CD4-positive, alpha-beta T cell (primary cell): ENCODE results near the gene KPNA3. TPM values are rescaled to one million over a fixed set of nuclear protein-coding genes. Genes with fewer than 3 reads are reported as not detected.

Source experiments
- ATAC-seq: fragments of 200-7000 bp; cut with Tn5 transposase; one replicate; pipeline ENCODE4 v1.10.0; 2022; ENCODE audit warnings: mild to moderate bottlenecking; ENCODE audit not compliant: poor library complexity
- CTCF ChIA-PET: fragments of 350-600 bp; sonication (Branson Sonifier 250); formaldehyde crosslinking; loops from one replicate; lab custom pipeline; 2021; ENCODE audit warnings: antibody characterized with exemption, inconsistent platforms; lab: Charles Lee
- POLR2A ChIA-PET: fragments of 350-600 bp; sonication (Branson Sonifier 250); formaldehyde crosslinking; loops from one replicate; lab custom pipeline; 2021; ENCODE audit warnings: antibody characterized with exemption, inconsistent platforms; lab: Charles Lee
- DNase-seq, 14 experiments: peaks; one replicate each; pipeline ENCODE4 v3.0.0-alpha.2; 2013 to 2020; ENCODE audit warnings: mixed read lengths in 2 of 14
- H3K27ac ChIP-seq, 2 donors: one replicate each; pipeline versions ENCODE4 v1.5.1 to v1.7.0; 2013; ENCODE audit warnings: low read length in 2 of 2, low read depth in 1 of 2, mild to moderate bottlenecking in 1 of 2
- H3K27me3 ChIP-seq, 2 experiments: 1 replicate in 1 of 2; 2 replicates in 1 of 2; pipeline versions ENCODE4 v1.6.1 to v1.7.0; 2013; ENCODE audit warnings: low read length in 2 of 2, control low read depth in 1 of 2, mild to moderate bottlenecking in 1 of 2, moderate library complexity in 1 of 2; ENCODE audit not compliant: insufficient read depth in 2 of 2, control insufficient read depth in 1 of 2
- H3K36me3 ChIP-seq: one replicate; pipeline ENCODE4 v1.6.1; 2013; ENCODE audit warnings: low read length, control low read depth; ENCODE audit not compliant: insufficient read depth
- H3K4me1 ChIP-seq: one replicate; pipeline ENCODE4 v1.6.1; 2013; ENCODE audit warnings: low read length, control low read depth; ENCODE audit not compliant: insufficient read depth
- H3K4me3 ChIP-seq: one replicate; pipeline ENCODE4 v1.5.1; 2013; ENCODE audit warnings: mild to moderate bottlenecking, low read length, moderate library complexity
- H3K9me3 ChIP-seq, 2 experiments: 1 replicate in 1 of 2; 2 replicates in 1 of 2; pipeline versions ENCODE4 v1.6.1 to v1.7.0; 2013; ENCODE audit warnings: low read length in 2 of 2, mild to moderate bottlenecking in 2 of 2, control low read depth in 1 of 2, moderate library complexity in 1 of 2; ENCODE audit not compliant: control insufficient read depth in 1 of 2, insufficient read depth in 1 of 2
- H3K27ac Mint-ChIP-seq: one replicate; pipeline ENCODE4 v1.8.0; 2020; ENCODE audit warnings: mixed read lengths
- H3K27me3 Mint-ChIP-seq: one replicate; pipeline ENCODE4 v1.8.0; 2021; ENCODE audit warnings: mixed read lengths
- H3K36me3 Mint-ChIP-seq: one replicate; pipeline ENCODE4 v1.8.0; 2021; ENCODE audit warnings: low read depth, mixed read lengths
- H3K4me1 Mint-ChIP-seq: one replicate; pipeline ENCODE4 v1.8.0; 2021; ENCODE audit warnings: low read depth, mixed read lengths
- H3K4me3 Mint-ChIP-seq: one replicate; pipeline ENCODE4 v1.8.0; 2020; ENCODE audit warnings: mild to moderate bottlenecking, mixed read lengths
- H3K9me3 Mint-ChIP-seq: one replicate; pipeline ENCODE4 v1.8.0; 2020; ENCODE audit warnings: mixed read lengths
- intact Hi-C, 2 experiments: fragments of 100-400 bp; cut with DNase I in 1 of 2; cut with micrococcal nuclease in 1 of 2; formaldehyde crosslinking; loops; one replicate each; pipeline versions ENCODE4 v1.15.1 to v1.9.0; 2023 to 2025; cut with DNase I, micrococcal nuclease
- total RNA-seq, 174 experiments: library from RNA in 2 of 174; stranded (reverse) in 2 of 174; gene quantifications; one replicate each; pipeline ENCODE4 v1.2.3 and lab custom pipeline; 2021 to 2026
- TF ChIP-seq, protein P1 (sequence below): fragments of 200-600 bp; IDR thresholded peaks from one replicate; pipeline ENCODE4 v1.8.0; 2022; ENCODE audit warnings: antibody characterized with exemption, mild to moderate bottlenecking

The KPNA3 gene
- total RNA-seq, 2 experiments from 2014 or later: 15.7 to 17.3 TPM

DNA sequence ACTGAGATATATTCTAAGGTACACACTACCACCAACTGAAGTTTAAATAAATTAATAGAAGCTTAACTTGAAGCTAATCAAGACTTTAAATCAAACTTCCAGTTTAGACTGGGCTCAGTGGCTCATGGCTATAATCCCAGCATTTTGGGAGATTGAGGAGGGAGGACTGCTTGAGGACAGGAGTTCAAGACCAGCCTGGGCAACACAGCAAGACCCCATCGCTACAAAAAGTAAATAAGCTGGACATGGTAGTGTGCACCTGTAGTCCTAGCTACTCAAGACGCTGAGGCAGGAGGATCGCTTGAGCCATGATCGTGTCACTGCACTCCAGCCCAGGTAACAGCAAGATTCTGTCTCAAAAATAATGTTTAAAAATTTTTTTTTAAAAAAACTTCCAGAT, 8.6 kb downstream of the KPNA3 start:
- Mint-ChIP-seq H3K9me3 (no peaks in the 10 kb centered on the region), H3K4me1 (peaks cover 78% of the 10 kb centered on the region), H3K36me3 (no peaks in the 10 kb centered on the region), H3K4me3 (no peak overlapping the region), H3K27ac (no peak overlapping the region), H3K27me3 (no peaks in the 10 kb centered on the region)
- TF ChIP-seq, protein P1, sequence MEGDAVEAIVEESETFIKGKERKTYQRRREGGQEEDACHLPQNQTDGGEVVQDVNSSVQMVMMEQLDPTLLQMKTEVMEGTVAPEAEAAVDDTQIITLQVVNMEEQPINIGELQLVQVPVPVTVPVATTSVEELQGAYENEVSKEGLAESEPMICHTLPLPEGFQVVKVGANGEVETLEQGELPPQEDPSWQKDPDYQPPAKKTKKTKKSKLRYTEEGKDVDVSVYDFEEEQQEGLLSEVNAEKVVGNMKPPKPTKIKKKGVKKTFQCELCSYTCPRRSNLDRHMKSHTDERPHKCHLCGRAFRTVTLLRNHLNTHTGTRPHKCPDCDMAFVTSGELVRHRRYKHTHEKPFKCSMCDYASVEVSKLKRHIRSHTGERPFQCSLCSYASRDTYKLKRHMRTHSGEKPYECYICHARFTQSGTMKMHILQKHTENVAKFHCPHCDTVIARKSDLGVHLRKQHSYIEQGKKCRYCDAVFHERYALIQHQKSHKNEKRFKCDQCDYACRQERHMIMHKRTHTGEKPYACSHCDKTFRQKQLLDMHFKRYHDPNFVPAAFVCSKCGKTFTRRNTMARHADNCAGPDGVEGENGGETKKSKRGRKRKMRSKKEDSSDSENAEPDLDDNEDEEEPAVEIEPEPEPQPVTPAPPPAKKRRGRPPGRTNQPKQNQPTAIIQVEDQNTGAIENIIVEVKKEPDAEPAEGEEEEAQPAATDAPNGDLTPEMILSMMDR: no peak
- no peaks in the 10 kb centered on the region for H3K4me1 ChIP-seq
- H3K27me3 ChIP-seq: no peaks in the 10 kb centered on the region
- ATAC-seq (no peak), DNase-seq (no peak)
- H3K27ac ChIP-seq: no peak overlapping the region
- no peak overlapping the region for H3K4me3 ChIP-seq
- CTCF ChIA-PET: interaction anchor here (0.5 kb wide), 1 partner anchor 226 kb away, joined by 5 read pairs; no protein-coding TSS in a partner anchor
- POLR2A ChIA-PET: interaction anchor here (1.1 kb wide), 1 partner anchor 9 kb away, joined by 6 read pairs; the partner anchor contains the start of gene KPNA3
- H3K9me3 ChIP-seq: no peaks in the 10 kb centered on the region
- intact Hi-C loops: loop anchor here in 1 of 2 experiments (10.0 kb wide), 1 partner anchor 1749 kb away; the partner anchor contains the start of gene NUDT15
- H3K36me3 ChIP-seq: no peaks in the 10 kb centered on the region

DNA sequence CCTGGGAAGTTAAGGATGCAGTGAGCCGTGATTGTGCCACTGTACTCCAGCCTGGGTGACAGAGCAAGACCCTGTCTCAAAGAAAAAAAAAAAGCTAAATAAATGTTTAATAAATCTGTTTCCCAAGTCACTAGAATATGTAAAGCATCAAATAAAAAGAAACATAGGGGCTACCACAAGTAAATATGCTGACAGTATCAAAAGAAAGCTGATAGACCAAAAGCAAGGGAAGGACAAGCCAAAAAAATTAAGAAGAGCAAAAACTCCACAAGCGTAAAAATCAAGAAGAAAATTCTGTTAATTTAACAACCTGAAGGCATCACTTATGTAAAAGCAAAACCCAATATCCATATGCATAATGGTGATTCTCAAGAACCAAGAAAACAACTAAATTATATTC, 9.7 kb downstream of the KPNA3 start:
- Mint-ChIP-seq H3K36me3 (no peaks in the 10 kb centered on the region), H3K9me3 (no peaks in the 10 kb centered on the region), H3K4me1 (peaks cover 86% of the 10 kb centered on the region), H3K27me3 (no peaks in the 10 kb centered on the region), H3K27ac (no peak overlapping the region), H3K4me3 (no peak overlapping the region)
- TF ChIP-seq, protein P1: no peak
- ATAC-seq (no peak), DNase-seq (no peak)
- H3K27me3 ChIP-seq: no peaks in the 10 kb centered on the region
- H3K4me3 ChIP-seq: no peak overlapping the region
- no peaks in the 10 kb centered on the region for H3K4me1 ChIP-seq
- no peak overlapping the region for H3K27ac ChIP-seq
- ChIA-PET CTCF (interaction anchor here (0.6 kb wide), 1 partner anchor 12 kb away, joined by 3 read pairs; no protein-coding TSS in a partner anchor), POLR2A (interaction anchor here (5.0 kb wide), 1 partner anchor 9 kb away, joined by 23 read pairs; the partner anchor contains the start of gene KPNA3)
- no peaks in the 10 kb centered on the region for H3K9me3 ChIP-seq
- intact Hi-C loops: loop anchor here in 1 of 2 experiments (10.0 kb wide), 1 partner anchor 1748 kb away; the partner anchor contains the start of gene NUDT15
- H3K36me3 ChIP-seq: no peaks in the 10 kb centered on the region

DNA sequence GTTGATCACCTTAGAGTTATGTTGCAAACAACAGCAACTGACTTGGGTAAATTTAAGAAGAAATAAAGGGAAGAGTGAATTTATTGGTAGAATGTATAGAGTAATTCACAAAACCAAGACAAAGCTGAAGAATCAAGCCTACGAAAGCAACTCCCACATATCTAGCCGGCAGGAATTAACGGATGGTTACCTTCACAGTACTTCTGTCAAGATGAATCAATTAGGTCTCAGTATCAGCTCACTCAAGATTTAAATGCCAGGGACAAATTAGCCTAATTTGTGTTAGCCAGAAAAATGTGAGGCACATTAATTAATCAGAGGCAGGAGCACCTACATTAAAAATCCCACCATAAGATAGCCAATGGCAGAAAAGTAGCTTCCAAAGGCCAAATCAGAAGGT, 10.7 kb downstream of the KPNA3 start:
- peaks cover 86% of the 10 kb centered on the region for H3K4me1 Mint-ChIP-seq
- Histone ChIP-seq H3K4me3 (no peak overlapping the region), H3K9me3 (no peaks in the 10 kb centered on the region), H3K27ac (no peak overlapping the region), H3K36me3 (no peaks in the 10 kb centered on the region), H3K27me3 (no peaks in the 10 kb centered on the region), H3K4me1 (peaks cover 5% of the 10 kb centered on the region)
- H3K9me3 Mint-ChIP-seq: no peaks in the 10 kb centered on the region
- H3K27me3 Mint-ChIP-seq: no peaks in the 10 kb centered on the region
- DNase-seq (no peak), ATAC-seq (no peak)
- ChIA-PET POLR2A (interaction anchor here (5.0 kb wide), 1 partner anchor 10 kb away, joined by 23 read pairs; the partner anchor contains the start of gene KPNA3), CTCF (no interaction called here)
- no peak overlapping the region for H3K4me3 Mint-ChIP-seq
- TF ChIP-seq, protein P1: no peak
- intact Hi-C loops: loop anchor here in 1 of 2 experiments (10.0 kb wide), 1 partner anchor 1747 kb away; the partner anchor contains the start of gene NUDT15
- no peak overlapping the region for H3K27ac Mint-ChIP-seq
- H3K36me3 Mint-ChIP-seq: no peaks in the 10 kb centered on the region
